Retinal pigment epithelial cell (primary cell): ENCODE measurements around the gene PDCD7.

ENCODE experiments used
- DNase-seq: peaks from one replicate; pipeline ENCODE4 v3.0.0-alpha.2; 2010; ENCODE audit warnings: low read depth
- H3K4me3 ChIP-seq: 2 replicates; pipeline ENCODE4 v1.5.1; 2011; ENCODE audit warnings: mild to moderate bottlenecking, low read length, control low read depth, moderate library complexity
- TF ChIP-seq, protein P1 (sequence below): conservative IDR thresholded peaks from 2 replicates; pipeline ENCODE4 v1.5.1; 2011; ENCODE audit warnings: low read depth, low read length, control low read depth, inconsistent platforms

PDCD7 gene

GRCh38 chr15:65072027-65072426 is 61.6 kb downstream of the PDCD7 start:
- TF ChIP-seq, protein P1, sequence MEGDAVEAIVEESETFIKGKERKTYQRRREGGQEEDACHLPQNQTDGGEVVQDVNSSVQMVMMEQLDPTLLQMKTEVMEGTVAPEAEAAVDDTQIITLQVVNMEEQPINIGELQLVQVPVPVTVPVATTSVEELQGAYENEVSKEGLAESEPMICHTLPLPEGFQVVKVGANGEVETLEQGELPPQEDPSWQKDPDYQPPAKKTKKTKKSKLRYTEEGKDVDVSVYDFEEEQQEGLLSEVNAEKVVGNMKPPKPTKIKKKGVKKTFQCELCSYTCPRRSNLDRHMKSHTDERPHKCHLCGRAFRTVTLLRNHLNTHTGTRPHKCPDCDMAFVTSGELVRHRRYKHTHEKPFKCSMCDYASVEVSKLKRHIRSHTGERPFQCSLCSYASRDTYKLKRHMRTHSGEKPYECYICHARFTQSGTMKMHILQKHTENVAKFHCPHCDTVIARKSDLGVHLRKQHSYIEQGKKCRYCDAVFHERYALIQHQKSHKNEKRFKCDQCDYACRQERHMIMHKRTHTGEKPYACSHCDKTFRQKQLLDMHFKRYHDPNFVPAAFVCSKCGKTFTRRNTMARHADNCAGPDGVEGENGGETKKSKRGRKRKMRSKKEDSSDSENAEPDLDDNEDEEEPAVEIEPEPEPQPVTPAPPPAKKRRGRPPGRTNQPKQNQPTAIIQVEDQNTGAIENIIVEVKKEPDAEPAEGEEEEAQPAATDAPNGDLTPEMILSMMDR: no peak
- no peak overlapping the region for H3K4me3 ChIP-seq
- no peak for DNase-seq

- no peak overlapping the region for H3K4me3 ChIP-seq
- DNase-seq: no peak
- TF ChIP-seq, protein P1: no peak
These were observed 62.2 kb downstream of the PDCD7 start for GRCh38 chr15:65071381-65071811.

GRCh38 chr15:65069779-65070546 is 63.6 kb downstream of the PDCD7 start:
- TF ChIP-seq, protein P1: no peak
- DNase-seq: no peak

DNA sequence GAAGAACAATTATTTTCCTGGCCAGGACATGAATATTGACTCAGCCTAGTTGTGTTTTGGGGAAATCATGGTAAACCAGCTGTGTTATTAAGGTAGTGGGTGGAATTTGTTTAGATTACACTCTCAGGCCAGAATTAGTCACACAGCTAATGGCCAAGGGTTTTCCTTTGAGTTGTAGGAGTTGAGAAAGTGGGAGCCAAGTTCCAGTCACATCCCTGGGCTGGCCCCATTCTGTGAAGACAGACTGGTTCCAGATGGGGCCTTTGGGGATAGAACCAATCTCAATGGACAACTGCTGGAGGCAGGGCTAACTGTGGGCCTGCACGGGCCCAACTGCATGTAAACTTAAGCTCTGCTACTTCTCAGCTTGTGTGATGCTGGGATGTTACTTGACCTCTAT is 64.4 kb downstream of the PDCD7 start:
- H3K4me3 ChIP-seq: no peak overlapping the region
- DNase-seq: no peak
- TF ChIP-seq, protein P1: no peak

More at GRCh38 chr15:65069779-65070546, 63.6 kb downstream of the PDCD7 start:
- no peak overlapping the region for H3K4me3 ChIP-seq

GRCh38 chr15:65068403-65068788 is 65.2 kb downstream of the PDCD7 start:
- TF ChIP-seq, protein P1: no peak
- no peak overlapping the region for H3K4me3 ChIP-seq
- DNase-seq: no peak

GRCh38 chr15:65067645-65068402 is 65.8 kb downstream of the PDCD7 start, which contains the start of gene RASL12:
Gene RASL12, minus strand, starts transcription at chr15:65067991. Its CDS starts 156 bp downstream, at chr15:65067835.
- H3K4me3 ChIP-seq: no peak within 1 kb of the TSS
- DNase-seq: no peak
- TF ChIP-seq, protein P1: no peak
